Measurements from ENCODE around the gene BCAN. TPM values are rescaled to one million over a fixed set of nuclear protein-coding genes. Genes with fewer than 3 reads are reported as not detected.

The BCAN gene
- polyA plus RNA-seq, 1 donor (not counting 4 experiments of a cell fraction or from before 2014, with no cell fraction given) = not detected

- Histone ChIP-seq H3K27me3 (ENCODE audit: control insufficient read depth, extremely low read depth, insufficient read depth, low read length) (peaks cover 33% of the 10 kb centered on the region), H3K27ac (ENCODE audit: control insufficient read depth, insufficient read depth, low read length) (no peak overlapping the region), H4K20me1 (ENCODE audit: control insufficient read depth, extremely low read depth, insufficient read depth, low read length) (no peaks in the 10 kb centered on the region), H3K4me2 (ENCODE audit: control insufficient read depth, extremely low read depth, insufficient read depth, low read depth, low read length) (no peak overlapping the region), H3K9ac (ENCODE audit: control insufficient read depth, extremely low read depth, insufficient read depth, low read length) (no peak overlapping the region), H3K4me3 (ENCODE audit: control insufficient read depth in 2 of 3, extremely low read depth in 1 of 3, insufficient read depth in 2 of 3, low read depth in 1 of 3, low read length in 3 of 3) (no peak overlapping the region), H2AFZ (ENCODE audit: control insufficient read depth, low read length) (no peak overlapping the region), H3K4me1 (ENCODE audit: control insufficient read depth, extremely low read depth, insufficient read depth, low read length) (no peaks in the 10 kb centered on the region), H3K9me3 (ENCODE audit: control insufficient read depth, low read depth, low read length) (no peaks in the 10 kb centered on the region), H3K79me2 (ENCODE audit: control insufficient read depth, insufficient read depth, low read length) (no peaks in the 10 kb centered on the region), H3K9me1 (ENCODE audit: control insufficient read depth, extremely low read depth, insufficient read depth, low read length) (no peaks in the 10 kb centered on the region), H3K36me3 (ENCODE audit: control insufficient read depth in 2 of 2, extremely low read depth in 1 of 2, insufficient read depth in 2 of 2, low read length in 2 of 2) (no peaks in the 10 kb centered on the region)
- dilution Hi-C loops (cut with MboI; ENCODE audit: extremely low pct_ligation_motif_present, low sequenced_read_pairs) = no loop called here
- TF ChIP-seq, protein P1, sequence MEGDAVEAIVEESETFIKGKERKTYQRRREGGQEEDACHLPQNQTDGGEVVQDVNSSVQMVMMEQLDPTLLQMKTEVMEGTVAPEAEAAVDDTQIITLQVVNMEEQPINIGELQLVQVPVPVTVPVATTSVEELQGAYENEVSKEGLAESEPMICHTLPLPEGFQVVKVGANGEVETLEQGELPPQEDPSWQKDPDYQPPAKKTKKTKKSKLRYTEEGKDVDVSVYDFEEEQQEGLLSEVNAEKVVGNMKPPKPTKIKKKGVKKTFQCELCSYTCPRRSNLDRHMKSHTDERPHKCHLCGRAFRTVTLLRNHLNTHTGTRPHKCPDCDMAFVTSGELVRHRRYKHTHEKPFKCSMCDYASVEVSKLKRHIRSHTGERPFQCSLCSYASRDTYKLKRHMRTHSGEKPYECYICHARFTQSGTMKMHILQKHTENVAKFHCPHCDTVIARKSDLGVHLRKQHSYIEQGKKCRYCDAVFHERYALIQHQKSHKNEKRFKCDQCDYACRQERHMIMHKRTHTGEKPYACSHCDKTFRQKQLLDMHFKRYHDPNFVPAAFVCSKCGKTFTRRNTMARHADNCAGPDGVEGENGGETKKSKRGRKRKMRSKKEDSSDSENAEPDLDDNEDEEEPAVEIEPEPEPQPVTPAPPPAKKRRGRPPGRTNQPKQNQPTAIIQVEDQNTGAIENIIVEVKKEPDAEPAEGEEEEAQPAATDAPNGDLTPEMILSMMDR (optimal IDR thresholded peaks at IDR 0.05 in 1 of 3, IDR thresholded peaks at IDR 0.05 in 1 of 3, conservative IDR thresholded peaks at IDR 0.05 in 1 of 3; ENCODE audit: extremely low read depth in 1 of 3, insufficient read depth in 2 of 3, low read length in 3 of 3) = no peak
- TF ChIP-seq EZH2 (IDR thresholded peaks at IDR 0.05; ENCODE audit: low read length) = no peak
- no peak for DNase-seq (ENCODE audit: low read depth, low spot score)
- FAIRE-seq = no peak
Observed at GRCh38 chr1:156668801-156669637, 27.1 kb downstream of the BCAN start.

DNA sequence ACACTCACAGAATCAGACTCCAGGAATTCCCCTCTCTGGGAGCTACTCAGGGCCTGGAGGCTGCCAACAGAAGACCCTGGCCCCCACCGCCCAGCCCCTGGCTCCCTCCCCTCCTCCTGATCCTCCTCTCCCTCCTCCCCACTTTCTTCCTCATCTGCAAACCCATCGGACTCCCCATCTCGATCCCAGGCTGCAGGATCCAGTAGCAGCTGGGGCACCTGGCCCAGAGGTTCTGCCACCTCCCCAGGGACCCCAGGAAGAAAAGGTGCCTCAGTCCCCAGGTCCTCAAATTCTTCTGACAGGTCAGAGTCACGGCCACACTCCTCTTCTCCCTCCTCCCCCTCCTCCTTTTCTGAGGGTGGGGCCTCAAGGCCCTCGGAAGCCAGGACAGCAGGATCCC lies 27.9 kb downstream of the BCAN start:
- Histone ChIP-seq H3K27me3 (ENCODE audit: control insufficient read depth, extremely low read depth, insufficient read depth, low read length) (peaks cover 41% of the 10 kb centered on the region), H3K9ac (ENCODE audit: control insufficient read depth, extremely low read depth, insufficient read depth, low read length) (no peak overlapping the region), H4K20me1 (ENCODE audit: control insufficient read depth, extremely low read depth, insufficient read depth, low read length) (no peaks in the 10 kb centered on the region), H3K9me1 (ENCODE audit: control insufficient read depth, extremely low read depth, insufficient read depth, low read length) (no peaks in the 10 kb centered on the region), H3K27ac (ENCODE audit: control insufficient read depth, insufficient read depth, low read length) (no peak overlapping the region), H3K36me3 (ENCODE audit: control insufficient read depth in 2 of 2, extremely low read depth in 1 of 2, insufficient read depth in 2 of 2, low read length in 2 of 2) (no peaks in the 10 kb centered on the region), H3K9me3 (ENCODE audit: control insufficient read depth, low read depth, low read length) (no peaks in the 10 kb centered on the region), H3K4me2 (ENCODE audit: control insufficient read depth, extremely low read depth, insufficient read depth, low read depth, low read length) (no peak overlapping the region), H3K4me3 (ENCODE audit: control insufficient read depth in 2 of 3, extremely low read depth in 1 of 3, insufficient read depth in 2 of 3, low read depth in 1 of 3, low read length in 3 of 3) (no peak overlapping the region), H2AFZ (ENCODE audit: control insufficient read depth, low read length) (no peak overlapping the region), H3K79me2 (ENCODE audit: control insufficient read depth, insufficient read depth, low read length) (no peaks in the 10 kb centered on the region), H3K4me1 (ENCODE audit: control insufficient read depth, extremely low read depth, insufficient read depth, low read length) (no peaks in the 10 kb centered on the region)
- DNase-seq (ENCODE audit: low read depth, low spot score) = no peak
- FAIRE-seq = no peak
- TF ChIP-seq, protein P1 (optimal IDR thresholded peaks at IDR 0.05 in 1 of 3, IDR thresholded peaks at IDR 0.05 in 1 of 3, conservative IDR thresholded peaks at IDR 0.05 in 1 of 3; ENCODE audit: extremely low read depth in 1 of 3, insufficient read depth in 2 of 3, low read length in 3 of 3) = no peak
- TF ChIP-seq EZH2 (IDR thresholded peaks at IDR 0.05; ENCODE audit: low read length) = no peak
- dilution Hi-C loops (cut with MboI; ENCODE audit: extremely low pct_ligation_motif_present, low sequenced_read_pairs) = no loop called here

Measured in keratinocyte (primary cell).